ENCODE results near the gene EHMT1.

DNA sequence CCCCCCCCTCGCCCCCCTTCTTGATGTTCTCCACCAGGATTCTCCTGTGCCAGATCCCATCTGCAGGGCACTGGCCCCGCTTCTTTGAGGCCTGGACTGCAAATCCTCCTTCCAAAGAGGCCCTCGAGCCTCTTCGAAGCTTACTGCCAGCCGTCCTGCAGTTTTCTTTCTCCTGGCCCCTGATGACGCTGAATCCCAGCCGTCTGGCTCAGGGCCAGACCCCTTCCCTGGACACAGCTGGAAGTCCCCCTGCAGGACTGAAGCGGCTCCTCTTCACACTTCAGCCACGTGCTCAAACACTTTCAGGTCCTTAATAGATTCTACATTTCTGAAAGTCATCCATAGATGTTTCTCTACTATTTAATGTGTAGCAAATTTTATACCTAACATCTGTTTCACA, 121.5 kb downstream of the EHMT1 start:
- TF ChIP-seq HOXB5 (CRISPR knock-in tag; IDR thresholded peaks at IDR 0.05) (no peak), SMC3 (IDR thresholded peaks at IDR 0.05) (no peak), REST (IDR thresholded peaks at IDR 0.05) (no peak)
- TF ChIP-seq, protein P1, sequence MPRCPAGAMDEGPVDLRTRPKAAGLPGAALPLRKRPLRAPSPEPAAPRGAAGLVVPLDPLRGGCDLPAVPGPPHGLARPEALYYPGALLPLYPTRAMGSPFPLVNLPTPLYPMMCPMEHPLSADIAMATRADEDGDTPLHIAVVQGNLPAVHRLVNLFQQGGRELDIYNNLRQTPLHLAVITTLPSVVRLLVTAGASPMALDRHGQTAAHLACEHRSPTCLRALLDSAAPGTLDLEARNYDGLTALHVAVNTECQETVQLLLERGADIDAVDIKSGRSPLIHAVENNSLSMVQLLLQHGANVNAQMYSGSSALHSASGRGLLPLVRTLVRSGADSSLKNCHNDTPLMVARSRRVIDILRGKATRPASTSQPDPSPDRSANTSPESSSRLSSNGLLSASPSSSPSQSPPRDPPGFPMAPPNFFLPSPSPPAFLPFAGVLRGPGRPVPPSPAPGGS (IDR thresholded peaks at IDR 0.05) = no peak

Data from A549 (cell line).